LNCaP clone FGC (cell line): ENCODE measurements around the gene RBL1.

Experiments
- DNase-seq: peaks from one replicate; pipeline ENCODE4 v3.0.0-alpha.2; 2011; ENCODE audit warnings: low read depth
- H3K4me3 ChIP-seq: 2 replicates; pipeline ENCODE4 v1.5.1; 2011; ENCODE audit warnings: mild to moderate bottlenecking, low read depth, low read length, control low read depth
- CTCF ChIP-seq: IDR thresholded peaks from 2 replicates; pipeline ENCODE4 v1.5.1; 2012; ENCODE audit warnings: mild to moderate bottlenecking; ENCODE audit not compliant: control insufficient read depth, insufficient read depth; ENCODE audit errors: extremely low read depth

The RBL1 gene

GRCh38 chr20:37095599-37096414 is at the start of gene RBL1:
Gene RBL1, minus strand, starts transcription at chr20:37095997. Its CDS starts 69 bp downstream, at chr20:37095928.
- DNase-seq: peak; percentile 54
- peak; percentile 22; the same call in 1 of the 2 replicates for TF ChIP-seq CTCF
- peak within 1 kb of the TSS; percentile 80 for H3K4me3 ChIP-seq

GRCh38 chr20:37144856-37145404 is 49.1 kb upstream of the RBL1 start:
- no peak overlapping the region for H3K4me3 ChIP-seq
- no peak for DNase-seq
- TF ChIP-seq CTCF: no peak

GRCh38 chr20:37142708-37143107 is 46.9 kb upstream of the RBL1 start:
- DNase-seq: no peak
- no peak overlapping the region for H3K4me3 ChIP-seq
- no peak for TF ChIP-seq CTCF

- H3K4me3 ChIP-seq: no peak overlapping the region
- no peak for TF ChIP-seq CTCF
These were observed 41.8 kb upstream of the RBL1 start for GRCh38 chr20:37137547-37137946.

GRCh38 chr20:37133952-37134351 is 38.2 kb upstream of the RBL1 start:
- DNase-seq: no peak
- TF ChIP-seq CTCF: no peak
- H3K4me3 ChIP-seq: no peak overlapping the region

More at GRCh38 chr20:37137547-37137946, 41.8 kb upstream of the RBL1 start:
- DNase-seq: no peak

- H3K4me3 ChIP-seq: no peak overlapping the region
- no peak for TF ChIP-seq CTCF
- no peak for DNase-seq
These were observed 35.7 kb upstream of the RBL1 start for GRCh38 chr20:37131486-37131885.
